A549 (cell line): ENCODE data around the gene PHB1. TPM values are rescaled to one million over a fixed set of nuclear protein-coding genes. Genes with fewer than 3 reads are reported as not detected.

ENCODE experiments used
- ATAC-seq, 2 experiments: fragments of 200-7000 bp in 1 of 2; fragments of >200 bp in 1 of 2; cut with Nextera tagmentation in 1 of 2; cut with Tn5 transposase in 1 of 2; 3 replicates each; pipeline versions ENCODE4 v1.8.0 to v1.9.1; 2018 to 2020; ENCODE audit warnings: mild to moderate bottlenecking in 1 of 2, moderate library complexity in 1 of 2
- CTCF ChIA-PET: fragments of 300-600 bp; sonication (Branson Sonifier 250); formaldehyde crosslinking; extraction: SDS; loops from one replicate; lab custom pipeline; 2021; ENCODE audit warnings: antibody characterized with exemption, inconsistent platforms; lab: Yijun Ruan, JAX
- POLR2A ChIA-PET: fragments of 350-600 bp; formaldehyde crosslinking; extraction: SDS; loops from one replicate; lab custom pipeline; 2021; ENCODE audit warnings: antibody characterized with exemption, inconsistent platforms; lab: Yijun Ruan, JAX
- DNase-seq, 2 experiments: peaks; one replicate each; pipeline versions ENCODE4 v3.0.0 to v3.0.0-alpha.2; 2011 to 2016; ENCODE audit warnings: low read depth in 1 of 2, low spot score in 1 of 2
- FAIRE-seq: peaks from 2 replicates; lab custom pipeline; 2011; peaks lifted over from hg19 to GRCh38; lab: Jason Lieb, UNC
- H3K27ac ChIP-seq, 2 experiments: fragments of >200 bp; sonication (Bioruptor Twin); formaldehyde crosslinking; 3 replicates each; pipeline ENCODE4 v1.5.1; 2016 to 2017
- H3K4me1 ChIP-seq: fragments of >200 bp; sonication (Bioruptor Twin); formaldehyde crosslinking; 3 replicates; pipeline ENCODE4 v1.6.1; 2016
- H3K4me2 ChIP-seq: fragments of >200 bp; sonication (Bioruptor Twin); formaldehyde crosslinking; 3 replicates; pipeline ENCODE4 v1.6.1; 2016
- H3K4me3 ChIP-seq: fragments of >200 bp; sonication (Bioruptor Twin); formaldehyde crosslinking; 3 replicates; pipeline ENCODE4 v1.5.1; 2016
- H3K9me3 ChIP-seq: fragments of >200 bp; sonication (Bioruptor Twin); formaldehyde crosslinking; 3 replicates; pipeline ENCODE4 v1.6.1; 2016
- CBX2 ChIP-seq: fragments of 200-600 bp; sonication (generic); IDR thresholded peaks from 2 replicates; pipeline ENCODE4 v1.6.1; 2016; ENCODE audit warnings: low read depth, mild to moderate bottlenecking, borderline replicate concordance
- CBX8 ChIP-seq: fragments of 200-600 bp; sonication (generic); IDR thresholded peaks from 2 replicates; pipeline ENCODE4 v1.6.1; 2016
- CEBPB ChIP-seq, 2 experiments: fragments of >200 bp in 1 of 2; sonication (Bioruptor Twin) in 1 of 2; formaldehyde crosslinking in 1 of 2; IDR thresholded peaks; 2 replicates each; pipeline ENCODE4 v1.6.1; 2012 to 2016
- CHD2 ChIP-seq: fragments of 150-350 bp; IDR thresholded peaks from 2 replicates; pipeline ENCODE4 v1.6.1; 2014; ENCODE audit warnings: low read length; ENCODE audit not compliant: partially characterized antibody
- FOSB ChIP-seq: fragments of 250-450 bp; sonication (Bioruptor Pico); IDR thresholded peaks from 2 replicates; pipeline ENCODE4 v1.5.0; 2020; ENCODE audit warnings: mild to moderate bottlenecking, moderate library complexity
- FOSL2 ChIP-seq, 2 experiments: fragments of 450-650 bp in 1 of 2; fragments of >200 bp in 1 of 2; sonication (Bioruptor Twin) in 1 of 2; formaldehyde crosslinking; IDR thresholded peaks; 2 replicates each; pipeline versions ENCODE4 v1.5.0 to v1.6.1; 2016 to 2020; ENCODE audit warnings: mild to moderate bottlenecking in 1 of 2, moderate library complexity in 1 of 2
- FOXS1 ChIP-seq: fragments of 250-450 bp; sonication (Bioruptor Pico); IDR thresholded peaks from 2 replicates; pipeline ENCODE4 v1.5.0; 2020; ENCODE audit warnings: mild to moderate bottlenecking, moderate library complexity
- HDAC2 ChIP-seq: fragments of 200-600 bp; sonication (generic); IDR thresholded peaks from 2 replicates; pipeline ENCODE4 v1.6.1; 2016
- HEYL ChIP-seq: fragments of 250-450 bp; sonication (Bioruptor Pico); IDR thresholded peaks from 2 replicates; pipeline ENCODE4 v1.8.0; 2021; ENCODE audit warnings: mild to moderate bottlenecking, moderate library complexity
- HOXB13 ChIP-seq: fragments of 250-450 bp; sonication (Bioruptor Pico); IDR thresholded peaks from 2 replicates; pipeline ENCODE4 v1.5.0; 2020; ENCODE audit warnings: low read depth, mild to moderate bottlenecking, moderate library complexity
- HOXB5 ChIP-seq: fragments of 250-450 bp; sonication (Bioruptor Pico); IDR thresholded peaks from 2 replicates; pipeline ENCODE4 v1.5.0; 2020; ENCODE audit warnings: mild to moderate bottlenecking, moderate library complexity
- JUN ChIP-seq, 2 experiments: fragments of >200 bp; sonication (Bioruptor Twin); formaldehyde crosslinking; IDR thresholded peaks; 2 replicates in 1 of 2; 3 replicates in 1 of 2; pipeline ENCODE4 v1.6.1; 2016 to 2017
- KDM1A ChIP-seq: fragments of 200-600 bp; sonication (generic); IDR thresholded peaks from 2 replicates; pipeline ENCODE4 v1.6.1; 2016; ENCODE audit warnings: low read depth, mild to moderate bottlenecking
- MAFK ChIP-seq: fragments of 450-650 bp; IDR thresholded peaks from 2 replicates; pipeline ENCODE4 v1.6.1; 2014; ENCODE audit not compliant: partially characterized antibody
- MYC ChIP-seq: IDR thresholded peaks from 2 replicates; pipeline ENCODE4 v1.6.1; 2012; ENCODE audit warnings: mild to moderate bottlenecking, inconsistent platforms, low read length, improper control_type of control experiment, borderline replicate concordance
- NFE2L2 ChIP-seq: fragments of 150-350 bp; conservative IDR thresholded peaks from 2 replicates; pipeline ENCODE4 v1.6.1; 2014; ENCODE audit warnings: low read length
- POLR2AphosphoS2 ChIP-seq: conservative IDR thresholded peaks from 2 replicates; pipeline ENCODE4 v1.6.1; 2012; ENCODE audit warnings: low read length, improper control_type of control experiment, inconsistent platforms
- RAD21 ChIP-seq, 2 experiments: fragments of >200 bp in 1 of 2; sonication (Bioruptor Twin) in 1 of 2; formaldehyde crosslinking in 1 of 2; IDR thresholded peaks in 1 of 2; conservative IDR thresholded peaks in 1 of 2; 2 replicates in 1 of 2; 3 replicates in 1 of 2; pipeline ENCODE4 v1.6.1; 2012 to 2018; ENCODE audit warnings: inconsistent platforms in 1 of 2
- RCOR1 ChIP-seq: fragments of 150-350 bp; IDR thresholded peaks from 2 replicates; pipeline ENCODE4 v1.6.1; 2014; ENCODE audit warnings: antibody characterized with exemption, low read length, low read depth
- RNF2 ChIP-seq: fragments of 200-600 bp; sonication (generic); IDR thresholded peaks from 2 replicates; pipeline ENCODE4 v1.6.1; 2016; ENCODE audit warnings: low read depth, mild to moderate bottlenecking, antibody characterized with exemption, moderate library complexity, borderline replicate concordance
- SMC3 ChIP-seq: fragments of >200 bp; sonication (Bioruptor Twin); formaldehyde crosslinking; IDR thresholded peaks from 3 replicates; pipeline ENCODE4 v1.6.1; 2018; ENCODE audit warnings: inconsistent platforms
- ZFP36 ChIP-seq: fragments of 450-650 bp; IDR thresholded peaks from 2 replicates; pipeline ENCODE4 v1.6.1; 2014; ENCODE audit warnings: borderline replicate concordance; ENCODE audit not compliant: partially characterized antibody
- WGBS: methylation state at CpG from one replicate; pipeline ENCODE4 v1.1.6; 2017; ENCODE audit errors: missing lambda C conversion rate; 5-methylcytosine and 5-hydroxymethylcytosine counted together
- polyA plus RNA-seq, 4 experiments: library from polyadenylated mRNA; depleted of rRNA in 3 of 4; stranded (reverse); fragments of >200 nt; fragmentation: RNase III in 1 of 4; extraction: RNeasy Plus Mini Kit Qiagen cat#74134 plus additional on column Dnase treatment in 1 of 4; gene quantifications; 2 replicates in 3 of 4; 3 replicates in 1 of 4; pipeline ENCODE4 v1.2.3, GENCODE V29; 2011 to 2017
- TF ChIP-seq, protein P1 (sequence below): fragments of >200 bp; sonication (Bioruptor Twin); formaldehyde crosslinking; IDR thresholded peaks from 3 replicates; pipeline ENCODE4 v1.5.1; 2016
- TF ChIP-seq, protein P2 (sequence below): fragments of >200 bp; sonication (Bioruptor Twin); formaldehyde crosslinking; IDR thresholded peaks from 2 replicates; pipeline ENCODE4 v1.6.1; 2016
- TF ChIP-seq, protein P3 (sequence below): IDR thresholded peaks from 2 replicates; pipeline ENCODE4 v1.6.1; 2012

Gene PHB1
- polyA plus RNA-seq, 2 of the 4 experiments (the other 2 are of a cell fraction) = 432 to 480 TPM

DNA sequence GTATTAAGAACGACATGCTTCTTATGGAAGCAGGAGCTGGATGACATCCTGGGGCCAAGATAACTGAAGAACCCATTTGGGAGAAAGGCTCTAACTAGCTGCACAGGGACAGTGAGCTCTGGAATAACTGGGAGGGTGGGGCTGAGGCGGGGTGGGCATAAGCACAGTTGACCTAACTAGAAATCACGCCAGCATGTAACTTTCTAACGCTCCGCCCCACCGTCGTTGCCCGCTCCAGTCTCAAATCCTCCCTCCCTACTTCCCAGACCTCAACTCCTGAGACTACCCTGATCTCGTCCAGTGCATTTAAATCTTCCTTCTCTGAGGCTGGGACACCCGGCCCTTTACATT lies 436 bp downstream of the PHB1 start:
- POLR2A ChIA-PET = interaction anchor here (0.6 to 1.5 kb wide), 11 partner anchors 8 to 442 kb away, joined by 3 to 8 read pairs (median 3); partner anchors contain the start of genes FAM117A, NGFR, SLC35B1 and SPOP
- FAIRE-seq (no peak), ATAC-seq (peak; percentile 12 to 21; a peak in 4 of 6 replicates), DNase-seq (peak in 1 of 2 experiments; percentile 46)
- under 1% methylated on average over 10 of the region's 10 CpGs for WGBS
- no peaks in the 10 kb centered on the region for H3K9me3 ChIP-seq
- H3K27ac ChIP-seq = peak overlapping the region; percentile 76 to 90
- peaks cover 11% of the 10 kb centered on the region for H3K4me1 ChIP-seq
- peak overlapping the region; percentile 69 for H3K4me3 ChIP-seq
- TF ChIP-seq FOXS1 (CRISPR knock-in tag) (no peak), ZFP36 (no peak), CEBPB (IDR thresholded peaks at IDR 0.05) (no peak), MAFK (no peak), KDM1A (no peak), HDAC2 (no peak)
- H3K4me2 ChIP-seq = peak overlapping the region; percentile 89
- CTCF ChIA-PET = interaction anchor here (0.7 to 22.7 kb wide), 12 partner anchors 11 to 165 kb away, joined by 3 to 563 read pairs (median 3); partner anchors contain the start of gene NGFR

DNA sequence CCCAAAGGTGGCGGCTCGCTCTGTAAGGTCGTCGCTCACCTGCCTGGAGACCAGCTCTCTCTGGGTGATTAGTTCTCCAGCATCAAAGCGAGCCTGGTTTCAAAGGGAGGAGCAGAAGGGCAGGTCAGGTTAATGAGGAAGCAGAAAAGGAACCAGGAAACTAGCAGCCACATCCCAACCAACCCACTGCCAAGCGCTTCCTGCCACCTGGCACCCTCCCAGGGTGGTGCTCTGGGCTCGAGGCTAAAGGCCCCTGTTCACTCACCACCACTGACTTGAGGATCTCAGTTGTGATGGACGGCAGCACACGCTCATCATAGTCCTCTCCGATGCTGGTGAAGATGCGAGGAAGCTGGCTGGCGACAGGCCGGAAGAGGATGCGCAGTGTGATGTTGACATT lies 5.6 kb downstream of the PHB1 start:
- TF ChIP-seq FOSL2 (IDR thresholded peaks at IDR 0.05) = no peak
- TF ChIP-seq FOSL2 (CRISPR knock-in tag; IDR thresholded peaks at IDR 0.05) = no peak
- TF ChIP-seq NFE2L2 = no peak
- no peak for TF ChIP-seq HEYL
- TF ChIP-seq, all 56 proteins: peak for 0
- Histone ChIP-seq H3K9me3 (no peaks in the 10 kb centered on the region), H3K4me3 (no peak overlapping the region), H3K27ac (no peak overlapping the region), H3K4me2 (no peak overlapping the region), H3K4me1 (peaks cover 16% of the 10 kb centered on the region)
- ATAC-seq (no peak), FAIRE-seq (no peak), DNase-seq (no peak)
- 92% methylated on average over 14 of the region's 14 CpGs for WGBS
- ChIA-PET CTCF (interaction anchor here (0.7 to 22.7 kb wide), 38 partner anchors 11 to 566 kb away, joined by 3 to 563 read pairs (median 6); partner anchors contain the start of gene NGFR), POLR2A (no interaction called here)

DNA sequence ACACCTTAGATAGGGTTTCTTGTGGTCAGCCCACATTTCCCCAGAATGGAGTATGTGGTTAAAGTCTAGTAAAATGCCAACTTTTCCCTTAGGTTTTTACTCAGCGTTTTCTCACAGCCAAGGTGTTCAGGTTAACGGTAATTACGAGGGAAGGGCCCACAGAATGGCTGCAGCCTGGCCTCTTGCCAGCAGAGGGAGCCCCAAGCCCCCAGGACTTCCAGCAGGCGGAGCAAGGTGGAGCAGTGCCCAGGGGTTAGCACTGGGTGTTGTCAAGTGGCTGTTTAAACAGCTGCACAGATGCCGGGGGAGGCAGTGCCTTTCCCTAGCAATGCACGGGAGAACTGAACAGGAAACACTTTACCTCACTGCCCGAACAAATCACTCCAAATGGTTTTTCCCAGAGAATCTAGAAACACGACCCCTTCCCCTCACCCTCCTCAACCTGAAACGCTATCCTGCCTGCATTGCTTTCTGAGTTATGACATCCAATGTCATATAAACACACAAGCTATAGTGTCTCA lies 6.6 kb downstream of the PHB1 start:
- no peaks in the 10 kb centered on the region for H3K9me3 ChIP-seq
- H3K27ac ChIP-seq = no peak overlapping the region
- H3K4me3 ChIP-seq = no peak overlapping the region
- peaks cover 8% of the 10 kb centered on the region; the same call in 2 of the 3 replicates for H3K4me1 ChIP-seq
- DNase-seq (peak; percentile 82 to 97), FAIRE-seq (no peak), ATAC-seq (peak; percentile 96 to 98)
- H3K4me2 ChIP-seq = peak overlapping the region; percentile 13; the same call in 1 of the 3 replicates
- TF ChIP-seq HOXB13 (CRISPR knock-in tag) (no peak), CBX2 (no peak), FOSB (CRISPR knock-in tag) (no peak), RCOR1 (no peak), CBX8 (no peak), HOXB5 (no peak), MYC (no peak), CHD2 (no peak), SMC3 (peak; percentile 94), RAD21 (conservative IDR thresholded peaks at IDR 0.05 in 1 of 2, IDR thresholded peaks at IDR 0.05 in 1 of 2) (peak; percentile 83 to 87), JUN (IDR thresholded peaks at IDR 0.05) (no peak), POLR2AphosphoS2 (no peak), HEYL (no peak), RNF2 (no peak)
- TF ChIP-seq, protein P1, sequence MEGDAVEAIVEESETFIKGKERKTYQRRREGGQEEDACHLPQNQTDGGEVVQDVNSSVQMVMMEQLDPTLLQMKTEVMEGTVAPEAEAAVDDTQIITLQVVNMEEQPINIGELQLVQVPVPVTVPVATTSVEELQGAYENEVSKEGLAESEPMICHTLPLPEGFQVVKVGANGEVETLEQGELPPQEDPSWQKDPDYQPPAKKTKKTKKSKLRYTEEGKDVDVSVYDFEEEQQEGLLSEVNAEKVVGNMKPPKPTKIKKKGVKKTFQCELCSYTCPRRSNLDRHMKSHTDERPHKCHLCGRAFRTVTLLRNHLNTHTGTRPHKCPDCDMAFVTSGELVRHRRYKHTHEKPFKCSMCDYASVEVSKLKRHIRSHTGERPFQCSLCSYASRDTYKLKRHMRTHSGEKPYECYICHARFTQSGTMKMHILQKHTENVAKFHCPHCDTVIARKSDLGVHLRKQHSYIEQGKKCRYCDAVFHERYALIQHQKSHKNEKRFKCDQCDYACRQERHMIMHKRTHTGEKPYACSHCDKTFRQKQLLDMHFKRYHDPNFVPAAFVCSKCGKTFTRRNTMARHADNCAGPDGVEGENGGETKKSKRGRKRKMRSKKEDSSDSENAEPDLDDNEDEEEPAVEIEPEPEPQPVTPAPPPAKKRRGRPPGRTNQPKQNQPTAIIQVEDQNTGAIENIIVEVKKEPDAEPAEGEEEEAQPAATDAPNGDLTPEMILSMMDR = peak; percentile 100
- TF ChIP-seq, protein P2, sequence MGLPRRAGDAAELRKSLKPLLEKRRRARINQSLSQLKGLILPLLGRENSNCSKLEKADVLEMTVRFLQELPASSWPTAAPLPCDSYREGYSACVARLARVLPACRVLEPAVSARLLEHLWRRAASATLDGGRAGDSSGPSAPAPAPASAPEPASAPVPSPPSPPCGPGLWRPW = no peak
- TF ChIP-seq, protein P3, sequence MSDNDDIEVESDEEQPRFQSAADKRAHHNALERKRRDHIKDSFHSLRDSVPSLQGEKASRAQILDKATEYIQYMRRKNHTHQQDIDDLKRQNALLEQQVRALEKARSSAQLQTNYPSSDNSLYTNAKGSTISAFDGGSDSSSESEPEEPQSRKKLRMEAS = peak; percentile 48
- ChIA-PET POLR2A (no interaction called here), CTCF (interaction anchor here (0.6 to 22.7 kb wide), 73 partner anchors 10 to 590 kb away, joined by 3 to 563 read pairs (median 5); partner anchors contain the start of gene NGFR)
- 27% methylated on average over 9 of the region's 9 CpGs for WGBS
